Transverse colon (tissue), 4 donors: Measurements from ENCODE around the gene FKBP10. TPM values are rescaled to one million over a fixed set of nuclear protein-coding genes. Genes with fewer than 3 reads are reported as not detected.

ENCODE experiments used
- DNase-seq: peaks from one replicate; pipeline ENCODE4 v3.0.0-alpha.2; 2019
- H3K27ac ChIP-seq, 4 donors: fragments of 200-600 bp; sonication (generic); 2 replicates each; pipeline ENCODE4 v1.5.1; 2016 to 2018; ENCODE audit warnings: inconsistent platforms in 4 of 4
- H3K27me3 ChIP-seq: fragments of 200-600 bp; sonication (generic); 2 replicates; pipeline ENCODE4 v1.5.1; 2017; ENCODE audit warnings: inconsistent platforms
- H3K36me3 ChIP-seq, 4 donors: fragments of 200-600 bp; sonication (generic); 2 replicates each; pipeline ENCODE4 v1.5.1; 2017 to 2019; ENCODE audit warnings: inconsistent platforms in 4 of 4
- H3K4me1 ChIP-seq, 4 donors: fragments of 200-600 bp; sonication (generic); 2 replicates each; pipeline ENCODE4 v1.5.1; 2017 to 2020; ENCODE audit warnings: inconsistent platforms in 4 of 4
- H3K4me3 ChIP-seq, 4 donors: fragments of 200-600 bp; sonication (generic); 1 replicate in 1 of 4; 2 replicates in 3 of 4; pipeline versions ENCODE4 v1.5.1 to v1.6.1; 2017 to 2019; ENCODE audit warnings: inconsistent platforms in 4 of 4
- H3K9me3 ChIP-seq, 2 donors: fragments of 200-600 bp; sonication (generic); 2 replicates each; pipeline ENCODE4 v1.5.1; 2017 to 2019; ENCODE audit warnings: inconsistent platforms in 2 of 2
- EP300 ChIP-seq: sonication (generic); formaldehyde crosslinking; IDR thresholded peaks from one replicate; pipeline ENCODE4 v1.6.1; 2017; ENCODE audit warnings: antibody characterized with exemption, low read depth
- POLR2A ChIP-seq: fragments of 450-650 bp; IDR thresholded peaks from one replicate; pipeline ENCODE4 v1.6.1; 2016; ENCODE audit warnings: antibody characterized with exemption, mild to moderate bottlenecking, moderate library complexity
- POLR2AphosphoS5 ChIP-seq, 3 donors: sonication (generic); formaldehyde crosslinking; IDR thresholded peaks; one replicate each; pipeline ENCODE4 v1.6.1; 2016; ENCODE audit warnings: antibody characterized with exemption in 3 of 3
- WGBS, 2 donors: methylation state at CpG; one replicate each; pipeline ENCODE4 v1.1.5; 2018; ENCODE audit warnings: low coverage in 1 of 2; 5-methylcytosine and 5-hydroxymethylcytosine counted together
- in situ Hi-C, 4 donors: fragments of 200-750 bp; cut with MboI; loops; one replicate each; pipeline versions ENCODE4 v1.15.0 to v1.15.1; 2017; ENCODE audit warnings: low sequenced_read_pairs in 3 of 4, low pct_ligation_motif_present in 1 of 4, low pct_unique_long_range_greater_than_20kb in 1 of 4
- intact Hi-C: fragments of 100-400 bp; cut with DNase I; formaldehyde crosslinking; loops from one replicate; pipeline ENCODE4 v1.15.1; 2023; ENCODE audit warnings: low total_unique reads
- total RNA-seq, 4 donors: library from RNA; depleted of rRNA; stranded (reverse); fragments of >200 nt; gene quantifications; one replicate each; pipeline ENCODE4 v1.1.0, GENCODE V29; 2016
- TF ChIP-seq, protein P1 (sequence below), 5 experiments: fragments of 200-600 bp in 3 of 5; fragments of 450-650 bp in 2 of 5; sonication (generic) in 3 of 5; IDR thresholded peaks; 1 replicate in 2 of 5; 2 replicates in 3 of 5; pipeline ENCODE4 v1.5.1; 2016 to 2017; ENCODE audit warnings: antibody characterized with exemption in 5 of 5, inconsistent platforms in 3 of 5, mild to moderate bottlenecking in 2 of 5, moderate library complexity in 1 of 5

FKBP10 gene
- total RNA-seq, 4 donors from 2014 or later, result 7.1 to 61.1 (median 12.6) TPM

DNA sequence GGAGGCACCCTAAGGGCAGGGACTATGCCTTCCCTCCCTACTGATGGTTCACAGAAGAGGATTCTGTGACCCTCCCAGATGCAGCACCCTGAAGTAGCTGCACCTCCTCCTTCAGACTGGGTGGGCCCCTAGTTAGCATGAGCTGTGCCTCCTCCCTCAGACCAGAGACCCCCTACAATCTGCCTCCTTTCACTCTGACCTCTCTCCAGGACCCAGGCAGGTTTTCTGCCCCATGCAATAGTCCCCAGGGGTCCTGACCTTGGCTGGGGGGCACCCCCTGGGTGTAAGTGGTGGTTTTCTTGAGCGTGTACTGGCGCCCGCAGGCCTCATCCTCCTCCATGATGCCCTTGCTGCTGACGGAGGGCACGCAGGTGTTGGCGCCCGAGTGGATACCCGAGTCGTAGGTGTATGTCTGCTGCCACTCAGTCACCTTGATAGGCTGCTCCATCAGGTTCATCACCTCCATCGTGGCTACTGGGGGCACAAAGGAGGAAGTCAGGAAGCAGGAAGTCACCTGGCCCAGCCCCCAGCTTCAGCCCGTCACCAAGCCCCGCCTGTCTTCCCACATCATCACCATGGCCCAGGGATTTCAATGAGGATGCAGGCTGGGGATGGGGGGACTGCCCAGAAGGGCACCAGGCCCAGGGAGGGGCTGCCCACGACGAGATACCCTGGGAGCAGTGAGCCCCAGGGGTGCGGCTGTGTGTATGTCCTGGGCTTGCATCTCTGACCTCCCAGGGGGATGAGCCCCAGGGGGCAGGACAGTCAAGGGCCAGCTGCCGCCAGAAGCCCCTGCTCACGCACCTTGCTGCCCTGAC is 41.2 kb upstream of the FKBP10 start:
- H3K9me3 ChIP-seq, result no peaks in the 10 kb centered on the region
- in situ Hi-C loops, result no loop called here

DNA sequence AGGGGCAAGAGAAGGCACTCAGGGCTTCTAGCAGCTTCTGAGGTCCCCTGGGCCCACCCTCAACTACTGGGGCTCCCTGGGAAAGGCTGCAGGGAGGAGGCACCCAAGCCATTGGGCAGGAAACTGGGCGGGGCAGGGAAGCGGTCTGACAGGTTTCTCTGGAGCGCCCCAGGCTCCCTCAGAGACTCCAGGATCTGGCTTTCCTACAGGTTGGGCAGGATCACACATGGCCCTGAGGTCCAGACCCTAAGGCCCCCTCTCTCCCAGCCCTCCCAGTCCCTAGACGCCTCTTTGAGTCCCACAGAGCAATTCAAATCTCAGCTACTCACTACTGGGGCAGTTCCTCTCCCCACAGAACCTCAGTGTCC is 40.6 kb upstream of the FKBP10 start:
- in situ Hi-C loops (no loop called here), intact Hi-C loops (no loop called here)
- Histone ChIP-seq H3K4me1 (peaks cover 48 to 60% (median 57%) of the 10 kb centered on the region in 4 donors), H3K27ac (peak overlapping the region; percentile 91 to 96 (median 92)), H3K9me3 (no peaks in the 10 kb centered on the region), H3K36me3 (peaks cover 0 to 26% (median 14%) of the 10 kb centered on the region in 4 donors), H3K27me3 (no peaks in the 10 kb centered on the region), H3K4me3 (peak overlapping the region in 1 of 4 donors; percentile 11)
- TF ChIP-seq, protein P1, sequence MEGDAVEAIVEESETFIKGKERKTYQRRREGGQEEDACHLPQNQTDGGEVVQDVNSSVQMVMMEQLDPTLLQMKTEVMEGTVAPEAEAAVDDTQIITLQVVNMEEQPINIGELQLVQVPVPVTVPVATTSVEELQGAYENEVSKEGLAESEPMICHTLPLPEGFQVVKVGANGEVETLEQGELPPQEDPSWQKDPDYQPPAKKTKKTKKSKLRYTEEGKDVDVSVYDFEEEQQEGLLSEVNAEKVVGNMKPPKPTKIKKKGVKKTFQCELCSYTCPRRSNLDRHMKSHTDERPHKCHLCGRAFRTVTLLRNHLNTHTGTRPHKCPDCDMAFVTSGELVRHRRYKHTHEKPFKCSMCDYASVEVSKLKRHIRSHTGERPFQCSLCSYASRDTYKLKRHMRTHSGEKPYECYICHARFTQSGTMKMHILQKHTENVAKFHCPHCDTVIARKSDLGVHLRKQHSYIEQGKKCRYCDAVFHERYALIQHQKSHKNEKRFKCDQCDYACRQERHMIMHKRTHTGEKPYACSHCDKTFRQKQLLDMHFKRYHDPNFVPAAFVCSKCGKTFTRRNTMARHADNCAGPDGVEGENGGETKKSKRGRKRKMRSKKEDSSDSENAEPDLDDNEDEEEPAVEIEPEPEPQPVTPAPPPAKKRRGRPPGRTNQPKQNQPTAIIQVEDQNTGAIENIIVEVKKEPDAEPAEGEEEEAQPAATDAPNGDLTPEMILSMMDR (IDR thresholded peaks at IDR 0.05), result no peak
- peak; percentile 41 to 66 (median 55) for TF ChIP-seq POLR2AphosphoS5 (IDR thresholded peaks at IDR 0.05)
- TF ChIP-seq POLR2A, result peak; percentile 45
- TF ChIP-seq EP300, result no peak
- DNase-seq, result peak; percentile 90
- 63% methylated on average over 4 of the region's 4 CpGs; no CpG with 5 or more reads in 1 of the 2 donors for WGBS, 2 donors

More for the DNA sequence above, 41.2 kb upstream of the FKBP10 start:
- Histone ChIP-seq H3K4me1 (peaks cover 42 to 53% (median 51%) of the 10 kb centered on the region in 4 donors), H3K36me3 (peaks cover 0 to 32% (median 15%) of the 10 kb centered on the region in 4 donors), H3K4me3 (no peak overlapping the region), H3K27me3 (no peaks in the 10 kb centered on the region), H3K27ac (peak overlapping the region; percentile 91 to 96 (median 92))
- DNase-seq, result peak; percentile 20
- intact Hi-C loops, result no loop called here
- TF ChIP-seq EP300 (no peak), POLR2AphosphoS5 (IDR thresholded peaks at IDR 0.05) (no peak), POLR2A (no peak)
- TF ChIP-seq, protein P1 (IDR thresholded peaks at IDR 0.05), result no peak
- 65% methylated on average over 17 of the region's 17 CpGs; no CpG with 5 or more reads in 1 of the 2 donors for WGBS, 2 donors

DNA sequence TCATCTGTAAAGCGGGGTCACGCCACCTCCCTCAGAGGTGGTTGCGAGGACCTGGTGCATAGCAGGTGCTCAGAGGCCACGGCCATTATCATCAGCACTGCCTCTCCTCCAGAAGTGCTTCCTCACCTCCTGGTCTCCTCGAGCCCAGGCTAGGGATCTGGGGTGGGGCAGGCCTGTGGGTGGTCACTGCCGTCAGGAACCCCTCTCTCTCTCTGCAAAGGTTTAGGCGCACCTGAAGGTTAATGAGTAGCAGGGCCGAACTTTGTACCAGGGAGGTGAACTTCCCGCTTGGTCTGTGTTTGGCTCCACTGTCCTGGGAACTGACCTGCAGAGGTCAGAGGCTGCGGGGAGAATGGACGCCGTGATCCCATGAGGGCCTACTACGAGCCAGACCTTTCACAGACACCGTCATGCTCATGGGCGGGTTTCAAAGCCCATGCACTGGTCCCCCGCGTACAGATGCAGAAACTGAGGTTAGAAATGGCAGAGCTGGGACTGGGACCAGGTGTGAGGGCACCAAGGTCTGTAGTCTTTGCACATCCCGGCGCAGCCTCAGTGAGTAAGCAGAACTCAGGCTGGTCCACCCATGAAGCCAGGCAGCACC is 40.1 kb upstream of the FKBP10 start:
- H3K9me3 ChIP-seq, result no peaks in the 10 kb centered on the region
- H3K4me3 ChIP-seq, result peak overlapping the region in 2 of 4 donors; percentile 6 to 11
- in situ Hi-C loops (no loop called here), intact Hi-C loops (no loop called here)
- DNase-seq, result peak; percentile 58
- 56% methylated on average over 19 of the region's 19 CpGs; no CpG with 5 or more reads in 1 of the 2 donors for WGBS, 2 donors
- no peaks in the 10 kb centered on the region for H3K27me3 ChIP-seq
- TF ChIP-seq POLR2AphosphoS5 (IDR thresholded peaks at IDR 0.05) (no peak), POLR2A (no peak), EP300 (no peak)
- TF ChIP-seq, protein P1 (IDR thresholded peaks at IDR 0.05), result no peak
- peaks cover 52 to 64% (median 62%) of the 10 kb centered on the region in 4 donors for H3K4me1 ChIP-seq
- H3K27ac ChIP-seq, result peak overlapping the region; percentile 91 to 96 (median 92)
- peaks cover 0 to 21% (median 12%) of the 10 kb centered on the region in 4 donors for H3K36me3 ChIP-seq

DNA sequence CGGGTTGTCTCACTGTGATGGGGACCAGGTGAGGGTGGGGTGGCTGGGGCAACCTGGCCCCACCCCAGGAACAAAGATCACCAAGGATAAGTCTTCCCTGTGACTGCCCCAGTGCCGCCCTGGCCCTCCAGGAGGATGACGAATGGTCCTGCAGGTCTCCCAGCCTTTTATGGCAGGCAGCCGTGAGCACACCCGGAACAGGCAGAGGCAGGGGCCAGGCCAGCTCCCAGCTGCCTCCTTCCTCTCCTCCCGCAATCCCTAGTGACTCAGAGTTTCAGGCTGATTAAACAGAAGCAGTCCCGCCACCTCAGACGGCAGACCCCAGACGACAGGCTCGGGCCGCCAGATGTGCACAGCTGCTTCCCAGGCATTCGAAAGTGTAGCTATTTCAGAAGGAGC is 39.6 kb upstream of the FKBP10 start:
- intact Hi-C loops (no loop called here), in situ Hi-C loops (no loop called here)
- no peaks in the 10 kb centered on the region for H3K9me3 ChIP-seq
- H3K4me1 ChIP-seq, result peaks cover 56 to 69% (median 67%) of the 10 kb centered on the region in 4 donors
- peak overlapping the region; percentile 91 to 96 (median 92) for H3K27ac ChIP-seq
- H3K4me3 ChIP-seq, result peak overlapping the region in 1 of 4 donors; percentile 6
- 43% methylated on average over 12 of the region's 12 CpGs; no CpG with 5 or more reads in 1 of the 2 donors for WGBS, 2 donors
- no peaks in the 10 kb centered on the region for H3K27me3 ChIP-seq
- TF ChIP-seq POLR2AphosphoS5 (IDR thresholded peaks at IDR 0.05), result peak; percentile 81 to 85 (median 85)
- TF ChIP-seq POLR2A, result peak; percentile 79
- TF ChIP-seq EP300, result no peak
- peak; percentile 93 for DNase-seq
- peaks cover 0 to 18% (median 11%) of the 10 kb centered on the region in 4 donors for H3K36me3 ChIP-seq
